UCSD-AML1 (cell line): Measurements from ENCODE around the gene RAB4B.
"Not testable (repeated sequence)": the region's sequence is repeated elsewhere in the genome, so short reads cannot be mapped to it uniquely, and the experiment has no call there.

Source experiments
- DNase-seq: peaks from one replicate; lab custom pipeline; 2025; ENCODE audit not compliant: unreplicated experiment; lab: John Stamatoyannopoulos, UW

Gene RAB4B

GRCh38 chr19:40777937-40778705 lies at the start of gene RAB4B:
TSS of gene RAB4B (plus strand) at chr19:40778247. CDS start at chr19:40778376, 129 bp downstream.
- DNase-seq, result peak; percentile 100

- not testable (repeated sequence) for DNase-seq
Observed at GRCh38 chr19:40730065-40730464, 48.0 kb upstream of the RAB4B start.

GRCh38 chr19:40732304-40732703 lies 45.7 kb upstream of the RAB4B start:
- DNase-seq, result not testable (repeated sequence)

GRCh38 chr19:40733149-40733548 lies 44.9 kb upstream of the RAB4B start:
- no peak for DNase-seq

GRCh38 chr19:40735013-40735771 lies 42.9 kb upstream of the RAB4B start:
- no peak for DNase-seq

GRCh38 chr19:40736661-40737060 lies 41.4 kb upstream of the RAB4B start:
- no peak for DNase-seq

- no peak for DNase-seq
Observed at GRCh38 chr19:40737102-40737644, 40.9 kb upstream of the RAB4B start.

- DNase-seq, result no peak
Observed at GRCh38 chr19:40739030-40739839, 38.8 kb upstream of the RAB4B start.

GRCh38 chr19:40739871-40740703 lies 38.0 kb upstream of the RAB4B start:
- DNase-seq, result no peak

- DNase-seq, result no peak
Observed at GRCh38 chr19:40740747-40741146, 37.3 kb upstream of the RAB4B start.

GRCh38 chr19:40741527-40742390 lies 36.3 kb upstream of the RAB4B start:
- DNase-seq, result no peak

GRCh38 chr19:40742477-40742876 lies 35.6 kb upstream of the RAB4B start:
- DNase-seq, result no peak

GRCh38 chr19:40742886-40743285 lies 35.2 kb upstream of the RAB4B start:
- no peak for DNase-seq

GRCh38 chr19:40743926-40744325 lies 34.1 kb upstream of the RAB4B start:
- no peak for DNase-seq

- no peak for DNase-seq
Observed at GRCh38 chr19:40744554-40745401, 33.3 kb upstream of the RAB4B start.

- no peak for DNase-seq
Observed at GRCh38 chr19:40745402-40745780, 32.7 kb upstream of the RAB4B start.

GRCh38 chr19:40747536-40747935 lies 30.5 kb upstream of the RAB4B start:
- no peak for DNase-seq

GRCh38 chr19:40750058-40750873 lies 27.8 kb upstream of the RAB4B start, which contains the start of gene ACTMAP:
TSS of gene ACTMAP (minus strand) at chr19:40750477. CDS start at chr19:40749803, 674 bp downstream.
- peak; percentile 100 for DNase-seq
